HepG2 (cell line): ENCODE measurements around the gene LIMS2. TPM values are rescaled to one million over a fixed set of nuclear protein-coding genes. Genes with fewer than 3 reads are reported as not detected.

Source experiments
- ATAC-seq: fragments of 200-7000 bp; cut with Tn5 transposase; 3 replicates; pipeline ENCODE4 v1.9.1; 2020; ENCODE audit warnings: mild to moderate bottlenecking, moderate library complexity
- BruUV-seq: library from RNA; stranded (reverse); fragments of 400-500 nt; replicated peaks from 2 replicates; lab custom pipeline; 2021; lab: Mats Ljungman, UMichigan
- CTCF ChIA-PET: fragments of 300-600 bp; formaldehyde crosslinking; extraction: SDS; loops from one replicate; lab custom pipeline; 2021; ENCODE audit warnings: low total read pairs, inconsistent platforms, low intra/inter-chr PET ratio; lab: Yijun Ruan, JAX
- POLR2A ChIA-PET: fragments of 350-600 bp; sonication (Branson Sonifier 250); formaldehyde crosslinking; loops from one replicate; lab custom pipeline; 2020; ENCODE audit warnings: antibody characterized with exemption, inconsistent platforms; lab: Yijun Ruan, JAX
- DNase-seq: peaks from one replicate; pipeline ENCODE4 v3.0.0-alpha.2; 2015; ENCODE audit warnings: low spot score
- FAIRE-seq: peaks from 3 replicates; lab custom pipeline; 2011; peaks lifted over from hg19 to GRCh38; lab: Jason Lieb, UNC
- H2AFZ ChIP-seq: one replicate; pipeline ENCODE4 v1.6.1; 2011; ENCODE audit warnings: low read length, inconsistent platforms
- H3K27ac ChIP-seq: fragments of 300-600 bp; 3 replicates; pipeline ENCODE4 v1.8.0; 2011; ENCODE audit warnings: mixed run types, mild to moderate bottlenecking, mixed read lengths, low read length, inconsistent platforms; ENCODE audit not compliant: insufficient read depth; ENCODE audit errors: extremely low read length
- H3K27me3 ChIP-seq, 2 experiments: fragments of 200-600 bp in 1 of 2; 2 replicates in 1 of 2; 3 replicates in 1 of 2; pipeline versions ENCODE4 v1.6.0 to v1.8.0; 2011; ENCODE audit warnings: low read length in 2 of 2, mild to moderate bottlenecking in 2 of 2, moderate library complexity in 2 of 2, inconsistent platforms in 1 of 2; ENCODE audit not compliant: insufficient read depth in 2 of 2, control insufficient read depth in 1 of 2
- H3K36me3 ChIP-seq, 2 experiments: fragments of 200-600 bp in 1 of 2; replicated peaks in 1 of 2; 2 replicates in 1 of 2; 3 replicates in 1 of 2; pipeline versions ENCODE4 v1.5.1 to v1.8.0; 2011; ENCODE audit warnings: low read length in 2 of 2, inconsistent platforms in 1 of 2; ENCODE audit not compliant: insufficient read depth in 2 of 2, control insufficient read depth in 1 of 2
- H3K4me1 ChIP-seq: 2 replicates; pipeline ENCODE4 v1.5.1; 2012; ENCODE audit warnings: low read length, inconsistent platforms; ENCODE audit not compliant: insufficient read depth
- H3K4me2 ChIP-seq: 2 replicates; pipeline ENCODE4 v1.6.0; 2011; ENCODE audit warnings: low read depth, low read length, inconsistent platforms
- H3K4me3 ChIP-seq, 3 experiments: fragments of 200-600 bp in 1 of 3; sonication (generic), shearing (Covaris generic) in 1 of 3; replicated peaks in 1 of 3; 2 replicates each; pipeline ENCODE4 v1.5.1; 2011 to 2016; ENCODE audit warnings: low read length in 3 of 3, inconsistent platforms in 2 of 3, low read depth in 2 of 3, mild to moderate bottlenecking in 2 of 3, control low read depth in 1 of 3, mixed read lengths in 1 of 3; ENCODE audit not compliant: insufficient read depth in 1 of 3
- H3K79me2 ChIP-seq: one replicate; pipeline ENCODE4 v1.6.1; 2011; ENCODE audit warnings: low read length, inconsistent platforms; ENCODE audit not compliant: insufficient read depth
- H3K9ac ChIP-seq: 2 replicates; pipeline ENCODE4 v1.6.0; 2011; ENCODE audit warnings: mild to moderate bottlenecking, low read depth, low read length, inconsistent platforms; ENCODE audit not compliant: insufficient read depth
- H3K9me3 ChIP-seq: 2 replicates; pipeline ENCODE4 v1.5.1; 2012; ENCODE audit warnings: mild to moderate bottlenecking, low read length
- H4K20me1 ChIP-seq: 2 replicates; pipeline ENCODE4 v1.6.0; 2011; ENCODE audit warnings: inconsistent platforms, mild to moderate bottlenecking, low read length, moderate library complexity; ENCODE audit not compliant: insufficient read depth
- CEBPG ChIP-seq: IDR thresholded peaks from 2 replicates; pipeline ENCODE4 v1.6.1; 2016
- KMT2A ChIP-seq: sonication (generic); formaldehyde crosslinking; IDR thresholded peaks from 2 replicates; pipeline ENCODE4 v1.4.0; 2020; ENCODE audit warnings: missing genetic modification reagents
- LCORL ChIP-seq, 2 experiments: fragments of 450-650 bp in 1 of 2; sonication (generic) in 1 of 2; formaldehyde crosslinking in 1 of 2; IDR thresholded peaks; 2 replicates each; pipeline versions ENCODE4 v1.5.0 to v1.6.1; 2017 to 2020; ENCODE audit warnings: antibody characterized with exemption in 1 of 2, missing genetic modification reagents in 1 of 2
- SP5 ChIP-seq: IDR thresholded peaks from 2 replicates; pipeline ENCODE4 v1.6.1; 2016; ENCODE audit warnings: low read depth, borderline replicate concordance
- YEATS2 ChIP-seq: sonication (generic); formaldehyde crosslinking; IDR thresholded peaks from 2 replicates; pipeline ENCODE4 v1.4.0; 2020; ENCODE audit warnings: missing genetic modification reagents, borderline replicate concordance
- ZC3H13 ChIP-seq: sonication (generic); formaldehyde crosslinking; IDR thresholded peaks from 2 replicates; pipeline ENCODE4 v1.8.1; 2023; ENCODE audit warnings: mild to moderate bottlenecking, missing genetic modification reagents, moderate library complexity
- ZNF143 ChIP-seq: sonication (generic); formaldehyde crosslinking; IDR thresholded peaks from 2 replicates; pipeline ENCODE4 v1.4.0; 2020; ENCODE audit warnings: missing genetic modification reagents
- ZNF256 ChIP-seq: sonication (generic); formaldehyde crosslinking; conservative IDR thresholded peaks from 2 replicates; pipeline ENCODE4 v1.4.0; 2020; ENCODE audit warnings: missing genetic modification reagents
- ZNF383 ChIP-seq: sonication (generic); formaldehyde crosslinking; IDR thresholded peaks from 2 replicates; pipeline ENCODE4 v1.4.0; 2020; ENCODE audit warnings: missing genetic modification reagents, mild to moderate bottlenecking, borderline replicate concordance
- ZNF761 ChIP-seq: sonication (generic); formaldehyde crosslinking; conservative IDR thresholded peaks from 2 replicates; pipeline ENCODE4 v1.4.0; 2020; ENCODE audit warnings: mild to moderate bottlenecking, missing genetic modification reagents
- ZSCAN9 ChIP-seq: IDR thresholded peaks from 2 replicates; pipeline ENCODE4 v1.6.1; 2016; ENCODE audit warnings: borderline replicate concordance
- WGBS: methylation state at CpG from one replicate; pipeline ENCODE4 v1.1.6; 2017; ENCODE audit warnings: low lambda C conversion rate; 5-methylcytosine and 5-hydroxymethylcytosine counted together
- in situ Hi-C: cut with HindIII; loops from 2 replicates; pipeline ENCODE4 v1.10.0; 2017; ENCODE audit warnings: low pct_unique_long_range_greater_than_20kb; ENCODE audit not compliant: extremely low pct_ligation_motif_present
- intact Hi-C: fragments of 100-400 bp; cut with micrococcal nuclease; formaldehyde crosslinking; loops from one replicate; pipeline ENCODE4 v1.10.0; 2022; ENCODE audit not compliant: unreplicated experiment
- polyA plus RNA-seq, 8 experiments: library from polyadenylated mRNA; depleted of rRNA in 3 of 8; stranded (reverse) in 7 of 8; unstranded in 1 of 8; fragments of >200 nt; fragmentation: Illumina TruSeq in 4 of 8; extraction: Trizol in 4 of 8; gene quantifications; 2 replicates each; pipeline versions ENCODE4 v1.2.1 to v1.2.3, GENCODE V29; 2011 to 2016; ENCODE audit warnings: low read depth in 4 of 8, missing spikeins in 1 of 8, mixed read lengths in 1 of 8; ENCODE audit not compliant: insufficient read depth in 1 of 8
- total RNA-seq, 5 experiments: library from RNA; depleted of rRNA; stranded (reverse); fragments of >200 nt; fragmentation: Illumina TruSeq; extraction: Trizol; gene quantifications; 2 replicates each; pipeline ENCODE4 v1.2.3, GENCODE V29; 2016; ENCODE audit warnings: low read depth in 1 of 5
- TF ChIP-seq, protein P1 (sequence below): IDR thresholded peaks from 2 replicates; pipeline ENCODE4 v1.6.1; 2016; ENCODE audit warnings: missing compliant biosample characterization, missing genetic modification reagents, borderline replicate concordance
- TF ChIP-seq, protein P2 (sequence below), 2 experiments: fragments of 450-650 bp in 1 of 2; sonication (generic) in 1 of 2; formaldehyde crosslinking; IDR thresholded peaks; 2 replicates each; pipeline versions ENCODE4 v1.5.0 to v1.8.0; 2020 to 2022; ENCODE audit warnings: mild to moderate bottlenecking in 1 of 2, missing genetic modification reagents in 1 of 2

LIMS2 gene
- total and polyA plus RNA-seq, 2 of the 13 experiments (the other 11 are each of a cell fraction or from before 2014, with no cell fraction given), result 1.0 to 1.9 TPM

DNA sequence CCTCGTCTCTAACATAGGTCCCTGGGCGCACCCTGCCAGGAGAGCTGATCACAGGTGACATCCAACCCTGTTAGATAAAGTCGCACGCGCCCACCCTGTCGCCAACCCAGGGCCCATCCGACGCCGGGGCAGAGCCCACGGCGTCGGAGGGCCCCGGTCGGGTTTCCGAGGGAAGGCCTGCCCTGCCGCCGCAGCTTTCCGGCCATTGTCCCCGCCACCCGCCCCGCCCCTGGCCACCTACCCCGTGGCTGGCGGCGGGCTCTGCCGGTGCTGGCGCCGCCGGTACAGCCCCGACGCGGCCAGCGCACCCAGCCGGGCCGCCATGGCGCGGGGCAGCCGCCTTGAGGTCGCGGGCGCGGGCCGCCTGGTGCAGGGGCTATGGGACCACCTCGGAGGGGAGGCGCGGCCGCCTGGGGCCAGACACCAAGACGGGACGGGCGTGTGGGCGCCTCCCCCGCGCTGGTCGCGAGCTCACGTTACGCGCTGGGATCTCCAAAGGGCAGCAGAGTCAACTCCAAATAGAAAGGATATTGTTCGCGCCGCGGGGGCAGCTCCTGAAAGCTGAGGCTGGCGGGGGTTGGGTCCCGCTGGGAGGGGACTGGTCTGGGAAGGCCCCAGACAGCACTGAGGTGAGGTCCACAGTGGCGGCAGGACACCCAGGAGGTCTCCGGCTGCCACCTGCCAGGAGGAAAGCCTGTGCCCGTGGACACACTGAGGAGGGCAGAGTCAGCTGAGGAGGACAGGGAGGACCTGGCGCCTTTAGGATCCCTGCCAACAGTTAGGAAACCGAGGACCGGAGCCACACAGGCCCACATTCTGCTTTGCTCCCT is 11.1 kb downstream of the LIMS2 start:
- intact Hi-C loops, result no loop called here
- ChIA-PET POLR2A (no interaction called here), CTCF (no interaction called here)
- no peaks in the 10 kb centered on the region for H3K36me3 ChIP-seq
- no peak for FAIRE-seq
- no peak overlapping the region for H3K27ac ChIP-seq
- no peak overlapping the region for H3K4me2 ChIP-seq
- H3K27me3 ChIP-seq, result peaks cover 2 to 54% of the 10 kb centered on the region in 2 experiments; a peak in 4 of 5 replicates
- 82% methylated on average over 51 of the region's 69 CpGs for WGBS
- BruUV-seq, result no TSS peak
- TF ChIP-seq YEATS2 (CRISPR knock-in tag), result no peak
- TF ChIP-seq, protein P1, sequence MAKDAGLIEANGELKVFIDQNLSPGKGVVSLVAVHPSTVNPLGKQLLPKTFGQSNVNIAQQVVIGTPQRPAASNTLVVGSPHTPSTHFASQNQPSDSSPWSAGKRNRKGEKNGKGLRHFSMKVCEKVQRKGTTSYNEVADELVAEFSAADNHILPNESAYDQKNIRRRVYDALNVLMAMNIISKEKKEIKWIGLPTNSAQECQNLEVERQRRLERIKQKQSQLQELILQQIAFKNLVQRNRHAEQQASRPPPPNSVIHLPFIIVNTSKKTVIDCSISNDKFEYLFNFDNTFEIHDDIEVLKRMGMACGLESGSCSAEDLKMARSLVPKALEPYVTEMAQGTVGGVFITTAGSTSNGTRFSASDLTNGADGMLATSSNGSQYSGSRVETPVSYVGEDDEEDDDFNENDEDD (CRISPR knock-in tag), result no peak
- no peak for TF ChIP-seq ZNF383 (CRISPR knock-in tag)
- peaks cover 14% of the 10 kb centered on the region for H3K4me1 ChIP-seq
- no peak for ATAC-seq
- H3K9me3 ChIP-seq, result no peaks in the 10 kb centered on the region
- DNase-seq, result no peak
- H3K9ac ChIP-seq, result no peak overlapping the region
- no peaks in the 10 kb centered on the region for H3K79me2 ChIP-seq
- no peak overlapping the region for H3K4me3 ChIP-seq
- H4K20me1 ChIP-seq, result no peaks in the 10 kb centered on the region
- in situ Hi-C loops, result no loop called here
- H2AFZ ChIP-seq, result no peak overlapping the region

DNA sequence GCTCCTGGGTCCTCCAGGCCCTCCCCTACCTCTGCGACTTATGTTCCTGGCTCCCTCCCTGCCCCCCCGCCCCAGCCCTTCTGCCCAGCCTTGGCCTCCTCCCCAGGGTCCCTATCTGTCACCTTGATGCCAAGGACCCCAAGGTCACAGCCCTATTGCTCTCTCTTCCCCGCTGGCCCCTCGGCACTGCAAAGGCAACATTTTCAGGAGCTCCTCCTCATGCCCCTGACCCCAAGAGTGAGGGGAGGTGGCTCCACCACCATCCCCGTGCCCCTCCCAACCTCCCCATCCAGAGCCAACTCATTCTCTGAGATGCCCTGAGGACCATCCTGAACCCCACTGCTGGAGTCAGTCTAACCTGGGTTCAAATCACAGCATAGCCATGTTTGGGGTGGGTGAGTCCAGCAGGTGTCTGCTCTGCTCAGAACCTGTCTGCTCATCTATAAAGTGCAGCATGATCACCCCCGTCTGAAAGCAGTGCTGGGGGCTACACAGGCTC is 11.7 kb downstream of the LIMS2 start:
- no peak overlapping the region for H3K27ac ChIP-seq
- peaks cover 2 to 58% of the 10 kb centered on the region in 2 experiments; a peak in 4 of 5 replicates for H3K27me3 ChIP-seq
- H3K4me3 ChIP-seq, result no peak overlapping the region
- WGBS, result 39% methylated on average over 5 of the region's 6 CpGs
- H3K36me3 ChIP-seq, result no peaks in the 10 kb centered on the region
- H3K9ac ChIP-seq, result no peak overlapping the region
- no TSS peak for BruUV-seq
- no peaks in the 10 kb centered on the region for H3K9me3 ChIP-seq
- no peaks in the 10 kb centered on the region for H3K79me2 ChIP-seq
- H3K4me2 ChIP-seq, result no peak overlapping the region
- H3K4me1 ChIP-seq, result peaks cover 14% of the 10 kb centered on the region
- H4K20me1 ChIP-seq, result no peaks in the 10 kb centered on the region
- ATAC-seq, result no peak
- TF ChIP-seq CEBPG (CRISPR knock-in tag), result no peak
- TF ChIP-seq KMT2A (CRISPR knock-in tag), result no peak
- no peak for TF ChIP-seq LCORL (IDR thresholded peaks at IDR 0.05)
- TF ChIP-seq LCORL (CRISPR knock-in tag; IDR thresholded peaks at IDR 0.05), result no peak
- TF ChIP-seq ZNF761 (CRISPR knock-in tag), result no peak
- TF ChIP-seq ZNF256 (CRISPR knock-in tag), result no peak
- TF ChIP-seq, protein P2, sequence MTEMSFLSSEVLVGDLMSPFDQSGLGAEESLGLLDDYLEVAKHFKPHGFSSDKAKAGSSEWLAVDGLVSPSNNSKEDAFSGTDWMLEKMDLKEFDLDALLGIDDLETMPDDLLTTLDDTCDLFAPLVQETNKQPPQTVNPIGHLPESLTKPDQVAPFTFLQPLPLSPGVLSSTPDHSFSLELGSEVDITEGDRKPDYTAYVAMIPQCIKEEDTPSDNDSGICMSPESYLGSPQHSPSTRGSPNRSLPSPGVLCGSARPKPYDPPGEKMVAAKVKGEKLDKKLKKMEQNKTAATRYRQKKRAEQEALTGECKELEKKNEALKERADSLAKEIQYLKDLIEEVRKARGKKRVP (CRISPR knock-in tag; IDR thresholded peaks at IDR 0.05), result no peak
- no peak for TF ChIP-seq ZC3H13 (CRISPR knock-in tag)
- no peak for TF ChIP-seq ZNF143 (CRISPR knock-in tag)
- no peak for TF ChIP-seq ZSCAN9
- no peak for TF ChIP-seq SP5 (CRISPR knock-in tag)
- TF ChIP-seq, all 625 proteins: peak for 0
- intact Hi-C loops, result no loop called here
- CTCF ChIA-PET, result no interaction called here
- DNase-seq (no peak), FAIRE-seq (no peak)
- in situ Hi-C loops, result no loop called here
- POLR2A ChIA-PET, result no interaction called here
- H2AFZ ChIP-seq, result no peak overlapping the region
